CD14-positive monocyte (primary cell): ENCODE results near the gene RIMBP2. TPM values are rescaled to one million over a fixed set of nuclear protein-coding genes. Genes with fewer than 3 reads are reported as not detected.
"Not testable (repeated sequence)": the region's sequence is repeated elsewhere in the genome, so short reads cannot be mapped to it uniquely, and the experiment has no call there.

ENCODE experiments used
- DNase-seq, 3 donors: peaks; one replicate each; pipeline ENCODE4 v3.0.0-alpha.2; 2011 to 2022
- H2AFZ ChIP-seq: 2 replicates; pipeline ENCODE4 v1.6.0; 2012; ENCODE audit warnings: mild to moderate bottlenecking, low read depth, low read length, inconsistent platforms; ENCODE audit not compliant: insufficient read depth, poor library complexity, severe bottlenecking
- H3K27ac ChIP-seq, 2 donors: 1 replicate in 1 of 2; 2 replicates in 1 of 2; pipeline ENCODE4 v1.5.1; 2012 to 2013; ENCODE audit warnings: low read length in 2 of 2, control low read depth in 1 of 2, inconsistent platforms in 1 of 2, low read depth in 1 of 2, mild to moderate bottlenecking in 1 of 2
- H3K27me3 ChIP-seq, 2 donors: one replicate each; pipeline versions ENCODE4 v1.6.0 to v1.6.1; 2011 to 2013; ENCODE audit warnings: low read length in 2 of 2; ENCODE audit not compliant: control insufficient read depth in 2 of 2, insufficient read depth in 2 of 2
- H3K36me3 ChIP-seq, 2 donors: replicated peaks in 1 of 2; 1 replicate in 1 of 2; 2 replicates in 1 of 2; pipeline versions ENCODE4 v1.5.1 to v1.6.1; 2012 to 2013; ENCODE audit warnings: low read length in 2 of 2, control low read depth in 1 of 2, inconsistent platforms in 1 of 2, mild to moderate bottlenecking in 1 of 2; ENCODE audit not compliant: insufficient read depth in 2 of 2, control insufficient read depth in 1 of 2
- H3K4me1 ChIP-seq, 2 donors: 1 replicate in 1 of 2; 2 replicates in 1 of 2; pipeline versions ENCODE4 v1.5.1 to v1.6.1; 2012 to 2013; ENCODE audit warnings: low read length in 2 of 2, control low read depth in 1 of 2, inconsistent platforms in 1 of 2, mild to moderate bottlenecking in 1 of 2, moderate library complexity in 1 of 2; ENCODE audit not compliant: insufficient read depth in 2 of 2, control insufficient read depth in 1 of 2
- H3K4me2 ChIP-seq: replicated peaks from 2 replicates; pipeline ENCODE3; 2012; ENCODE audit warnings: low read length, moderate library complexity, mild to moderate bottlenecking; ENCODE audit not compliant: poor library complexity, severe bottlenecking; ENCODE audit errors: extremely low read depth
- H3K4me3 ChIP-seq, 3 experiments: fragments of 200-600 bp in 1 of 3; sonication (generic) in 1 of 3; replicated peaks in 1 of 3; 1 replicate in 2 of 3; 2 replicates in 1 of 3; pipeline ENCODE4 v1.5.1; 2011 to 2013; ENCODE audit warnings: low read length in 3 of 3, mild to moderate bottlenecking in 3 of 3, control low read depth in 2 of 3, low read depth in 2 of 3, inconsistent platforms in 1 of 3, moderate library complexity in 1 of 3
- H3K79me2 ChIP-seq: 2 replicates; pipeline ENCODE4 v1.6.0; 2012; ENCODE audit warnings: mild to moderate bottlenecking, control low read depth, inconsistent platforms, low read length, moderate library complexity; ENCODE audit not compliant: insufficient read depth
- H3K9ac ChIP-seq: 2 replicates; pipeline ENCODE4 v1.6.0; 2017; ENCODE audit warnings: low read length, mild to moderate bottlenecking; ENCODE audit not compliant: insufficient read depth, poor library complexity, severe bottlenecking
- H3K9me3 ChIP-seq, 2 donors: replicated peaks in 1 of 2; 1 replicate in 1 of 2; 2 replicates in 1 of 2; pipeline versions ENCODE4 v1.5.1 to v1.6.1; 2012 to 2013; ENCODE audit warnings: low read length in 2 of 2, control low read depth in 1 of 2; ENCODE audit not compliant: control insufficient read depth in 1 of 2, insufficient read depth in 1 of 2
- H4K20me1 ChIP-seq: 2 replicates; pipeline ENCODE4 v1.6.0; 2012; ENCODE audit warnings: mild to moderate bottlenecking, low read length, control low read depth, moderate library complexity; ENCODE audit not compliant: insufficient read depth
- H3K27ac Mint-ChIP-seq, 7 donors: one replicate each; pipeline ENCODE4 v1.8.0; 2020; ENCODE audit warnings: mild to moderate bottlenecking in 7 of 7, mixed read lengths in 7 of 7, moderate library complexity in 6 of 7, inconsistent platforms in 2 of 7
- H3K27me3 Mint-ChIP-seq, 3 donors: one replicate each; pipeline ENCODE4 v1.8.0; 2021 to 2022; ENCODE audit warnings: low read depth in 3 of 3, mild to moderate bottlenecking in 3 of 3, mixed read lengths in 3 of 3, moderate library complexity in 3 of 3, inconsistent platforms in 1 of 3
- H3K36me3 Mint-ChIP-seq, 2 donors: one replicate each; pipeline ENCODE4 v1.8.0; 2020; ENCODE audit warnings: mixed read lengths in 2 of 2, inconsistent platforms in 1 of 2, mild to moderate bottlenecking in 1 of 2
- H3K4me1 Mint-ChIP-seq: one replicate; pipeline ENCODE4 v1.8.0; 2020; ENCODE audit warnings: mild to moderate bottlenecking, mixed read lengths
- H3K4me3 Mint-ChIP-seq, 2 donors: one replicate each; pipeline ENCODE4 v1.8.0; 2020; ENCODE audit warnings: mild to moderate bottlenecking in 2 of 2, mixed read lengths in 2 of 2, moderate library complexity in 1 of 2
- H3K9me3 Mint-ChIP-seq, 7 donors: one replicate each; pipeline ENCODE4 v1.8.0; 2020 to 2022; ENCODE audit warnings: mixed read lengths in 7 of 7, mild to moderate bottlenecking in 6 of 7, moderate library complexity in 6 of 7, inconsistent platforms in 2 of 7
- WGBS: methylation state at CpG from one replicate; pipeline ENCODE4 v1.1.5; 2013; ENCODE audit warnings: missing lambda C conversion rate; ENCODE audit not compliant: insufficient coverage; 5-methylcytosine and 5-hydroxymethylcytosine counted together
- intact Hi-C, 2 donors: fragments of 100-400 bp; cut with micrococcal nuclease; formaldehyde crosslinking; loops; one replicate each; pipeline versions ENCODE4 v1.15.0 to v1.15.1; 2023
- polyA plus RNA-seq, 3 donors: library from polyadenylated mRNA; depleted of rRNA in 1 of 3; unstranded in 2 of 3; stranded (reverse) in 1 of 3; fragments of 300-500 nt in 2 of 3; fragments of >200 nt in 1 of 3; fragmentation: Illumina TruSeq in 2 of 3; gene quantifications; 1 replicate in 2 of 3; 2 replicates in 1 of 3; pipeline ENCODE4 v1.2.3, GENCODE V29; 2012 to 2021
- TF ChIP-seq, protein P1 (sequence below): fragments of 200-600 bp; IDR thresholded peaks from one replicate; pipeline ENCODE4 v1.8.0; 2022; ENCODE audit warnings: antibody characterized with exemption, mild to moderate bottlenecking

Gene RIMBP2
- polyA plus RNA-seq, 3 donors, result not detected

DNA sequence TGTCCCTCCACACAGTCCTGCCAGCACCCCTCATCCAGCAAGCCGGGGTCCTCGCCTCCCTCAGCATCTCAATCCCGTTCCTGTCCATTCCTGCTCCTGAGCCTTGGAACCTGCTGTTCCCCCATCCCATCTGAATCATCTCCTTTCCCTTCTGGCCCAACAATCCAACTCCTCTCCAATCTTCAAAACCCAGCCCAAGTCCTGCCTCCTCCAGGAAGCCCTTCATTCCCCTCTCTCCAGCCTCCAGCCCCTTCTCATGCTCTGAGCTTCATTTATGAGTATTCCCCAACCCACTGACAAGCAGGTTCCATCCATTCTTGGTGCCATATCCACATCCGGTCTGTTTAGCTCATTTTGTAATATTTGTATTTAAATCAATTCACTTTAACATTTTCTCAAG, 128.1 kb downstream of the RIMBP2 start:
- Mint-ChIP-seq H3K4me3 (no peak overlapping the region), H3K27ac (no peak overlapping the region)
- H3K9ac ChIP-seq, result no peak overlapping the region

GRCh38 chr12:130584475-130584874, 131.6 kb downstream of the RIMBP2 start:
- H3K4me2 ChIP-seq, H3K4me1 ChIP-seq, H3K4me3 ChIP-seq, H3K27ac Mint-ChIP-seq, H2AFZ ChIP-seq, H4K20me1 ChIP-seq, H3K36me3 ChIP-seq, H3K27me3 ChIP-seq, H3K9ac ChIP-seq, H3K4me1 Mint-ChIP-seq, H3K36me3 Mint-ChIP-seq, H3K27me3 Mint-ChIP-seq, H3K27ac ChIP-seq, DNase-seq, H3K79me2 ChIP-seq, H3K4me3 Mint-ChIP-seq, intact Hi-C loops: not testable (repeated sequence)
- H3K9me3 Mint-ChIP-seq, result peaks cover 4 to 16% (median 10%) of the 10 kb centered on the region in 7 donors
- H3K9me3 ChIP-seq, result peaks cover 24 to 32% of the 10 kb centered on the region in 2 donors

More for the DNA sequence above, 128.1 kb downstream of the RIMBP2 start:
- WGBS, result 89% methylated on average over 3 of the region's 4 CpGs
- no peaks in the 10 kb centered on the region for H3K4me1 Mint-ChIP-seq
- Histone ChIP-seq H2AFZ (no peak overlapping the region), H3K79me2 (no peaks in the 10 kb centered on the region), H3K4me1 (no peaks in the 10 kb centered on the region), H3K27me3 (no peaks in the 10 kb centered on the region), H3K4me3 (no peak overlapping the region), H3K27ac (no peak overlapping the region), H3K36me3 (no peaks in the 10 kb centered on the region), H4K20me1 (no peaks in the 10 kb centered on the region), H3K4me2 (no peak overlapping the region), H3K9me3 (peaks cover 24 to 28% of the 10 kb centered on the region in 2 donors)
- H3K36me3 Mint-ChIP-seq, result no peaks in the 10 kb centered on the region
- H3K27me3 Mint-ChIP-seq, result peaks cover 0 to 2% (median 2%) of the 10 kb centered on the region in 3 donors
- peaks cover 8 to 16% (median 10%) of the 10 kb centered on the region in 7 donors for H3K9me3 Mint-ChIP-seq
- intact Hi-C loops, result no loop called here
- TF ChIP-seq, protein P1, sequence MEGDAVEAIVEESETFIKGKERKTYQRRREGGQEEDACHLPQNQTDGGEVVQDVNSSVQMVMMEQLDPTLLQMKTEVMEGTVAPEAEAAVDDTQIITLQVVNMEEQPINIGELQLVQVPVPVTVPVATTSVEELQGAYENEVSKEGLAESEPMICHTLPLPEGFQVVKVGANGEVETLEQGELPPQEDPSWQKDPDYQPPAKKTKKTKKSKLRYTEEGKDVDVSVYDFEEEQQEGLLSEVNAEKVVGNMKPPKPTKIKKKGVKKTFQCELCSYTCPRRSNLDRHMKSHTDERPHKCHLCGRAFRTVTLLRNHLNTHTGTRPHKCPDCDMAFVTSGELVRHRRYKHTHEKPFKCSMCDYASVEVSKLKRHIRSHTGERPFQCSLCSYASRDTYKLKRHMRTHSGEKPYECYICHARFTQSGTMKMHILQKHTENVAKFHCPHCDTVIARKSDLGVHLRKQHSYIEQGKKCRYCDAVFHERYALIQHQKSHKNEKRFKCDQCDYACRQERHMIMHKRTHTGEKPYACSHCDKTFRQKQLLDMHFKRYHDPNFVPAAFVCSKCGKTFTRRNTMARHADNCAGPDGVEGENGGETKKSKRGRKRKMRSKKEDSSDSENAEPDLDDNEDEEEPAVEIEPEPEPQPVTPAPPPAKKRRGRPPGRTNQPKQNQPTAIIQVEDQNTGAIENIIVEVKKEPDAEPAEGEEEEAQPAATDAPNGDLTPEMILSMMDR, result no peak
- DNase-seq, result no peak
